SK-N-SH (cell line): Measurements from ENCODE around the gene TNNT3. TPM values are rescaled to one million over a fixed set of nuclear protein-coding genes. Genes with fewer than 3 reads are reported as not detected.

ENCODE experiments used
- CTCF ChIA-PET: fragments of 300-600, 350-600 bp; formaldehyde crosslinking; extraction: SDS; loops from one replicate; lab custom pipeline; 2021; lab: Yijun Ruan, JAX
- POLR2A ChIA-PET: fragments of 350-600 bp; sonication (Branson Sonifier 250); formaldehyde crosslinking; extraction: SDS; loops from one replicate; lab custom pipeline; 2020; ENCODE audit warnings: antibody characterized with exemption, inconsistent platforms; lab: Yijun Ruan, JAX
- DNase-seq: peaks from one replicate; pipeline ENCODE4 v3.0.0; 2012
- H2AFZ ChIP-seq: fragments of 200-600 bp; sonication (generic); 2 replicates; pipeline ENCODE4 v1.8.1; 2016; ENCODE audit warnings: antibody characterized with exemption, mild to moderate bottlenecking, low read depth
- H3F3A ChIP-seq: fragments of 200-600 bp; sonication (generic); replicated peaks from 2 replicates; pipeline ENCODE3; 2016; ENCODE audit warnings: antibody characterized with exemption, mild to moderate bottlenecking; ENCODE audit not compliant: insufficient read depth
- H3K27ac ChIP-seq, 2 experiments: fragments of 200-500 bp in 1 of 2; fragments of 200-600 bp in 1 of 2; sonication (Bioruptor generic) in 1 of 2; sonication (generic), shearing (Covaris generic) in 1 of 2; 2 replicates each; pipeline versions ENCODE4 v1.5.1 to v1.6.1; 2014 to 2016; ENCODE audit warnings: low read depth in 2 of 2, inconsistent platforms in 1 of 2, low read length in 1 of 2, mild to moderate bottlenecking in 1 of 2, mixed read lengths in 1 of 2
- H3K27me3 ChIP-seq: fragments of 200-600 bp; sonication (generic), shearing (Covaris generic); 2 replicates; pipeline ENCODE4 v1.6.1; 2016; ENCODE audit warnings: mixed run types; ENCODE audit not compliant: insufficient read depth
- H3K36me3 ChIP-seq, 2 experiments: fragments of 200-500 bp in 1 of 2; fragments of 200-600 bp in 1 of 2; sonication (Bioruptor generic) in 1 of 2; sonication (generic) in 1 of 2; replicated peaks in 1 of 2; 2 replicates each; pipeline versions ENCODE3 to v1.5.1; 2014 to 2016; ENCODE audit warnings: low read length in 1 of 2, mild to moderate bottlenecking in 1 of 2; ENCODE audit not compliant: insufficient read depth in 2 of 2, control insufficient read depth in 1 of 2
- H3K4me1 ChIP-seq, 2 experiments: fragments of 200-500 bp in 1 of 2; fragments of 200-600 bp in 1 of 2; sonication (Bioruptor generic) in 1 of 2; sonication (generic), shearing (Covaris generic) in 1 of 2; 2 replicates each; pipeline versions ENCODE4 v1.5.1 to v1.6.1; 2014 to 2016; ENCODE audit warnings: low read depth in 1 of 2, low read length in 1 of 2, mixed run types in 1 of 2; ENCODE audit not compliant: insufficient read depth in 2 of 2, control insufficient read depth in 1 of 2
- H3K4me2 ChIP-seq: fragments of 200-600 bp; sonication (generic), shearing (Covaris generic); 2 replicates; pipeline ENCODE4 v1.6.1; 2017; ENCODE audit warnings: mixed run types
- H3K4me3 ChIP-seq, 2 experiments: fragments of 200-500 bp in 1 of 2; fragments of 200-600 bp in 1 of 2; sonication (Bioruptor generic) in 1 of 2; sonication (generic), shearing (Covaris generic) in 1 of 2; 2 replicates each; pipeline versions ENCODE4 v1.5.1 to v1.8.1; 2014 to 2016; ENCODE audit warnings: low read depth in 2 of 2, inconsistent platforms in 1 of 2, low read length in 1 of 2, mild to moderate bottlenecking in 1 of 2, mixed read lengths in 1 of 2, moderate library complexity in 1 of 2
- H3K79me2 ChIP-seq: fragments of 200-600 bp; sonication (generic); 2 replicates; pipeline ENCODE4 v1.8.1; 2017; ENCODE audit warnings: mild to moderate bottlenecking; ENCODE audit not compliant: insufficient read depth
- H3K9ac ChIP-seq: fragments of 200-600 bp; sonication (generic); 2 replicates; pipeline ENCODE4 v1.6.1; 2017; ENCODE audit warnings: mixed run types
- H3K9me2 ChIP-seq: fragments of 200-600 bp; sonication (generic); 2 replicates; pipeline ENCODE4 v1.6.1; 2017; ENCODE audit warnings: mixed run types
- H3K9me3 ChIP-seq: fragments of 200-600 bp; sonication (generic); 2 replicates; pipeline ENCODE4 v1.6.1; 2017; ENCODE audit warnings: mixed run types, mild to moderate bottlenecking, moderate library complexity
- H4K20me1 ChIP-seq: fragments of 200-600 bp; sonication (generic); 2 replicates; pipeline ENCODE4 v1.6.1; 2017; ENCODE audit warnings: mild to moderate bottlenecking, mixed run types; ENCODE audit not compliant: insufficient read depth
- EP300 ChIP-seq, 2 experiments: IDR thresholded peaks; 2 replicates each; pipeline versions ENCODE4 v1.4.0 to v1.6.1; 2012; ENCODE audit warnings: borderline replicate concordance in 1 of 2, low read depth in 1 of 2, low read length in 1 of 2
- MEF2A ChIP-seq: IDR thresholded peaks from 2 replicates; pipeline ENCODE4 v1.4.0; 2012; ENCODE audit warnings: low read depth, borderline replicate concordance
- MXI1 ChIP-seq: IDR thresholded peaks from 2 replicates; pipeline ENCODE4 v1.6.1; 2012; ENCODE audit warnings: mild to moderate bottlenecking, low read depth, low read length, improper control_type of control experiment
- NFIC ChIP-seq: IDR thresholded peaks from 2 replicates; pipeline ENCODE4 v1.4.0; 2012; ENCODE audit warnings: borderline replicate concordance
- POLR2AphosphoS5 ChIP-seq: IDR thresholded peaks from 2 replicates; pipeline ENCODE4 v1.6.1; 2012; ENCODE audit warnings: low read depth, low read length
- RCOR1 ChIP-seq: fragments of 150-350 bp; IDR thresholded peaks from 2 replicates; pipeline ENCODE4 v1.6.1; 2017; ENCODE audit warnings: antibody characterized with exemption, low read length
- RFX5 ChIP-seq: IDR thresholded peaks from 2 replicates; pipeline ENCODE4 v1.6.1; 2012; ENCODE audit warnings: mild to moderate bottlenecking, improper control_type of control experiment, low read length
- SIN3A ChIP-seq: IDR thresholded peaks from 2 replicates; pipeline ENCODE4 v1.6.1; 2012; ENCODE audit warnings: low read depth, mild to moderate bottlenecking, low read length, moderate library complexity, borderline replicate concordance
- SMC3 ChIP-seq: IDR thresholded peaks from 2 replicates; pipeline ENCODE4 v1.6.1; 2012; ENCODE audit warnings: low read depth, low read length, improper control_type of control experiment
- TAF1 ChIP-seq: IDR thresholded peaks from 2 replicates; pipeline ENCODE4 v1.6.1; 2012; ENCODE audit warnings: low read depth, mild to moderate bottlenecking, low read length, moderate library complexity, borderline replicate concordance
- WGBS: methylation state at CpG from one replicate; pipeline ENCODE4 v1.1.6; 2017; ENCODE audit warnings: low lambda C conversion rate; 5-methylcytosine and 5-hydroxymethylcytosine counted together
- polyA plus RNA-seq, 3 experiments: library from polyadenylated mRNA; depleted of rRNA; stranded (reverse); fragments of >200 nt; gene quantifications; 2 replicates each; pipeline ENCODE4 v1.2.3, GENCODE V29; 2012
- TF ChIP-seq, protein P1 (sequence below): IDR thresholded peaks from 2 replicates; pipeline ENCODE4; 2012
- TF ChIP-seq, protein P2 (sequence below): IDR thresholded peaks from 2 replicates; pipeline ENCODE4 v1.4.0; 2012; ENCODE audit warnings: low read depth, borderline replicate concordance

Gene TNNT3
- polyA plus RNA-seq, 1 of the 3 experiments (the other 2 are of a cell fraction) = not detected

DNA sequence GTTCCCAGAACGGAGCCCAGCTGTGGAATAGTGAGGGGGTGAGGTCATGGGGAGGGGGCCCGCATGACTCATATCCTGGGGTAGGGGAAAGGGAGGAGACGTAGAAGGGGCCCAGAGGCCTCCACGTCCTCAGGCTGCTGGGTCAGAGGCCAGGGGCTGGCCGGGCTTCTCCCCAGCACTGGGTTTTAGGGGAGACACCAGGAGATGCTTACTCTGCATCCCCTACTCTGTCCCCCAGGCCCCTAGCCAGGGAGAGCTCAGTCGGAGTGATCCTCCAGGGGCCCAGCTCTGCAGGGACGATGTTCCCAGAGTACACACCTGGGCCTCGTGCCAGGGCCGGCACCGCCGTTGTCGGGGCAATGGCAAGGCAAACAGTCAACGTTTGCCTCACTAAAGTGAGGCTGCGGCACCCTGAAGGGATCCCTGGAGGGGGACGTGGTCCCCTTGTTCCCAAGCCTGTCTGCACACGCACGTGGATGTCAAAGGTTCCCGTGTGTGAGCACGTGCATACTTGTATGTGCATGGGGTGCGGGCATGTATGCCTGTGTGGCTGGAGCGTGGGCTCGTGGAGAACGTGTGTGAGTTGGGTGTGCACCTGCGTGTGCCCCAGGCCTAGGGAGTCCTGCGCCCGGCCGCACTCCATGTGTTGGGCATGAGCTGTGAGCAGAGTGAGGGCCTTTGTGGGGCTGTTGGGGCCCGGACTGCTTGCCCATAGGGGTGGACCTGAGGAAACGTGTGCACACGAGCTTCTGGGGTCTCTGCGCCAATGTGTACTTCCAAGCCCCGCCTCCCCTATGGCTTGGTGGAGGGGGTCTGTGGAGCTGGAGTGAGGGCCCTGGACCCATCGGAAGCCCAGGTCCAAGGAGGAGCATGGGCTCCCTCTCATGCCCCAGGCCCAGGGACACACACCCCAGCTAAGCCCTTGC, 42.0 kb upstream of the TNNT3 start:
- Histone ChIP-seq H3K9me3 (no peaks in the 10 kb centered on the region), H3K9ac (no peak overlapping the region), H3K36me3 (no peaks in the 10 kb centered on the region), H3K79me2 (no peaks in the 10 kb centered on the region), H3F3A (no peaks in the 10 kb centered on the region), H3K4me1 (peaks cover 0 to 49% of the 10 kb centered on the region in 2 experiments; a peak in 2 of 4 replicates), H4K20me1 (no peaks in the 10 kb centered on the region), H3K27me3 (no peaks in the 10 kb centered on the region), H3K4me3 (no peak overlapping the region), H3K4me2 (no peak overlapping the region; the same call in 1 of the 2 replicates), H3K9me2 (no peaks in the 10 kb centered on the region), H2AFZ (no peak overlapping the region), H3K27ac (peak overlapping the region in 1 of 2 experiments; percentile 79; a peak in 3 of 4 replicates)
- 69% methylated on average over 18 of the region's 33 CpGs for WGBS
- DNase-seq = peak; percentile 60
- no peak for TF ChIP-seq EP300 (IDR thresholded peaks at IDR 0.05; ENCODE audit: borderline replicate concordance in 1 of 2, low read depth in 1 of 2, low read length in 1 of 2)
- ChIA-PET POLR2A (interaction anchor here (0.6 to 2.4 kb wide), 8 partner anchors 29 to 120 kb away, joined by 4 to 11 read pairs (median 6); partner anchors contain the start of genes H19 and SYT8), CTCF (interaction anchor here (0.6 to 5.2 kb wide), 25 partner anchors 11 to 543 kb away, joined by 3 to 49 read pairs (median 4); partner anchors contain the start of genes SYT8 and TNNI2)

DNA sequence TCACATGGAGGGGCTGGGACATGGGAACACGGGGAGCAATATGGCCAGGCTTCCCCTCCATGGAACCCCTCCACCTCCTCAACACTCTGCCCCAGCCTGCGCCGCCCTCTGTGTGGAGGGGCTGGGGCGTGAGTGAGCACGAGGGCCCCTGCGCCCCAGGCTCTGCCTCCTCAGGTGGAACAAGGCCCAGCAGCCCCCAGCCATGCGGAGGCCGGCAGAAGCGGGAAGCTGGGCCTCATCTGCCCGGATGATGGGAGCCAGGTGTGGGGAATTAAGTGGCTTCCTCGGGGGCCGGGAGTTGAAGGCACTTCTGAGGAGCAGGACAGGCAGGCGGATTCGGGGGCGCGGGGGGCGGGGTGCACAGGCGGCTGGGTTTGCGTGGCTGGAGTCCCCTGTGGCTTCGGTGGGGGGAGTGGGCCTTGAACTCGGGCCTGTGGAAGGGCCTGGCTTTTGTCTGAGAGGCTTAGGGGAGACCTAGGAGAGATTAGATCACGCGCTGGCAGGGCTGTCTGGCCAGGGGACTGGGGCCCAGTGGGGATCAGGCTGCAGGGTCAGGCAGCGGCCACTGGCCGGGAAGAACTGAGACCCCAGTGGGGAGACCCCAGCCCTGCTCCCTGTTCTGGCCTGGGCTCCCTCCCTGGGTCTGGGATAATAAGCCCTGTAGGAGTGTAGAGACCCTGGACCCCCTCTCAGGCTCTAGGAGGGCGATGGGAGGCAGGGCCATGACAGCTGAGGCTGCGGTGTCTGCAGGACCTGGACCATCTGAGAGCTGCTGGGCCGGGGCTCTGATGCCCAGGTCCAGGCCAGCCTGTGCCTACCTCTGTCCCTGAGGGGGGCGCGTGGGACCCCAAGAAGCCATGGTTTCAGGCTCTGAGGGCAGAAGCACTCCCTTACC, 41.1 kb upstream of the TNNT3 start:
- Histone ChIP-seq H3K9me2 (no peaks in the 10 kb centered on the region), H3K9ac (no peak overlapping the region), H3F3A (no peaks in the 10 kb centered on the region), H4K20me1 (no peaks in the 10 kb centered on the region), H3K4me2 (no peak overlapping the region), H3K36me3 (no peaks in the 10 kb centered on the region), H3K27ac (peak overlapping the region in 1 of 2 experiments; percentile 79; a peak in 1 of 4 replicates), H3K79me2 (no peaks in the 10 kb centered on the region), H3K9me3 (no peaks in the 10 kb centered on the region), H3K4me3 (no peak overlapping the region), H3K27me3 (no peaks in the 10 kb centered on the region), H3K4me1 (peaks cover 0 to 49% of the 10 kb centered on the region in 2 experiments; a peak in 2 of 4 replicates), H2AFZ (no peak overlapping the region)
- TF ChIP-seq RFX5 = no peak
- TF ChIP-seq, protein P1, sequence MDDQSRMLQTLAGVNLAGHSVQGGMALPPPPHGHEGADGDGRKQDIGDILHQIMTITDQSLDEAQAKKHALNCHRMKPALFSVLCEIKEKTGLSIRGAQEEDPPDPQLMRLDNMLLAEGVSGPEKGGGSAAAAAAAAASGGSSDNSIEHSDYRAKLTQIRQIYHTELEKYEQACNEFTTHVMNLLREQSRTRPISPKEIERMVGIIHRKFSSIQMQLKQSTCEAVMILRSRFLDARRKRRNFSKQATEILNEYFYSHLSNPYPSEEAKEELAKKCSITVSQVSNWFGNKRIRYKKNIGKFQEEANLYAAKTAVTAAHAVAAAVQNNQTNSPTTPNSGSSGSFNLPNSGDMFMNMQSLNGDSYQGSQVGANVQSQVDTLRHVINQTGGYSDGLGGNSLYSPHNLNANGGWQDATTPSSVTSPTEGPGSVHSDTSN = no peak
- no peak for TF ChIP-seq SIN3A
- TF ChIP-seq NFIC = no peak
- TF ChIP-seq, protein P2, sequence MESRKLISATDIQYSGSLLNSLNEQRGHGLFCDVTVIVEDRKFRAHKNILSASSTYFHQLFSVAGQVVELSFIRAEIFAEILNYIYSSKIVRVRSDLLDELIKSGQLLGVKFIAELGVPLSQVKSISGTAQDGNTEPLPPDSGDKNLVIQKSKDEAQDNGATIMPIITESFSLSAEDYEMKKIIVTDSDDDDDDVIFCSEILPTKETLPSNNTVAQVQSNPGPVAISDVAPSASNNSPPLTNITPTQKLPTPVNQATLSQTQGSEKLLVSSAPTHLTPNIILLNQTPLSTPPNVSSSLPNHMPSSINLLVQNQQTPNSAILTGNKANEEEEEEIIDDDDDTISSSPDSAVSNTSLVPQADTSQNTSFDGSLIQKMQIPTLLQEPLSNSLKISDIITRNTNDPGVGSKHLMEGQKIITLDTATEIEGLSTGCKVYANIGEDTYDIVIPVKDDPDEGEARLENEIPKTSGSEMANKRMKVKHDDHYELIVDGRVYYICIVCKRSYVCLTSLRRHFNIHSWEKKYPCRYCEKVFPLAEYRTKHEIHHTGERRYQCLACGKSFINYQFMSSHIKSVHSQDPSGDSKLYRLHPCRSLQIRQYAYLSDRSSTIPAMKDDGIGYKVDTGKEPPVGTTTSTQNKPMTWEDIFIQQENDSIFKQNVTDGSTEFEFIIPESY = no peak
- no peak for TF ChIP-seq TAF1
- TF ChIP-seq MXI1 = no peak
- no peak for TF ChIP-seq SMC3
- TF ChIP-seq MEF2A = no peak
- TF ChIP-seq RCOR1 = no peak
- no peak for TF ChIP-seq POLR2AphosphoS5
- 94% methylated on average over 17 of the region's 30 CpGs for WGBS
- ChIA-PET CTCF (interaction anchor here (0.6 to 5.2 kb wide), 15 partner anchors 31 to 542 kb away, joined by 3 to 49 read pairs (median 4); no protein-coding TSS in a partner anchor), POLR2A (interaction anchor here (1.0 to 1.2 kb wide), 2 partner anchors 77 to 119 kb away, joined by 4 to 5 read pairs; partner anchors contain the start of gene H19)
- DNase-seq = peak; percentile 69
